Osteocyte (in vitro differentiated cells): Measurements from ENCODE around the gene KIR3DL3. TPM values are rescaled to one million over a fixed set of nuclear protein-coding genes. Genes with fewer than 3 reads are reported as not detected.

Source experiments
- DNase-seq: peaks from one replicate; pipeline ENCODE4 v3.0.0; 2021; ENCODE audit warnings: mixed read lengths; ENCODE audit not compliant: unreplicated experiment; ENCODE audit errors: extremely low spot score
- H3K27ac Mint-ChIP-seq: one replicate; pipeline ENCODE4 v1.8.0; 2021; ENCODE audit warnings: mild to moderate bottlenecking, mixed read lengths; ENCODE audit not compliant: unreplicated experiment
- H3K27me3 Mint-ChIP-seq: one replicate; pipeline ENCODE4 v1.8.0; 2021; ENCODE audit warnings: mixed read lengths; ENCODE audit not compliant: unreplicated experiment
- H3K36me3 Mint-ChIP-seq: one replicate; pipeline ENCODE4 v1.8.0; 2021; ENCODE audit warnings: mixed read lengths; ENCODE audit not compliant: unreplicated experiment
- H3K4me1 Mint-ChIP-seq: one replicate; pipeline ENCODE4 v1.8.0; 2021; ENCODE audit warnings: mixed read lengths; ENCODE audit not compliant: unreplicated experiment
- H3K4me3 Mint-ChIP-seq: one replicate; pipeline ENCODE4 v1.8.0; 2021; ENCODE audit warnings: mild to moderate bottlenecking, moderate library complexity, mixed read lengths; ENCODE audit not compliant: unreplicated experiment
- H3K9me3 Mint-ChIP-seq: one replicate; pipeline ENCODE4 v1.8.0; 2021; ENCODE audit warnings: mixed read lengths; ENCODE audit not compliant: unreplicated experiment
- CTCF ChIP-seq: fragments of 200-600 bp; sonication (generic); IDR thresholded peaks from 2 replicates; pipeline ENCODE4 v1.5.0; 2021; ENCODE audit warnings: antibody characterized with exemption, mild to moderate bottlenecking, moderate library complexity
- total RNA-seq: library from RNA; stranded (reverse); gene quantifications from 2 replicates; pipeline ENCODE4 v1.2.1, GENCODE V29; 2021

KIR3DL3 gene
- total RNA-seq, 1 donor from 2014 or later = not detected

- TF ChIP-seq CTCF = no peak
- H3K9me3 Mint-ChIP-seq = peaks cover 30% of the 10 kb centered on the region
- DNase-seq = no peak
- H3K27me3 Mint-ChIP-seq = no peaks in the 10 kb centered on the region
- H3K27ac Mint-ChIP-seq = no peak overlapping the region
- no peaks in the 10 kb centered on the region for H3K36me3 Mint-ChIP-seq
- no peaks in the 10 kb centered on the region for H3K4me1 Mint-ChIP-seq
- no peak overlapping the region for H3K4me3 Mint-ChIP-seq
Measured at GRCh38 chr19:54684527-54684926, 39.7 kb upstream of the KIR3DL3 start.

DNA sequence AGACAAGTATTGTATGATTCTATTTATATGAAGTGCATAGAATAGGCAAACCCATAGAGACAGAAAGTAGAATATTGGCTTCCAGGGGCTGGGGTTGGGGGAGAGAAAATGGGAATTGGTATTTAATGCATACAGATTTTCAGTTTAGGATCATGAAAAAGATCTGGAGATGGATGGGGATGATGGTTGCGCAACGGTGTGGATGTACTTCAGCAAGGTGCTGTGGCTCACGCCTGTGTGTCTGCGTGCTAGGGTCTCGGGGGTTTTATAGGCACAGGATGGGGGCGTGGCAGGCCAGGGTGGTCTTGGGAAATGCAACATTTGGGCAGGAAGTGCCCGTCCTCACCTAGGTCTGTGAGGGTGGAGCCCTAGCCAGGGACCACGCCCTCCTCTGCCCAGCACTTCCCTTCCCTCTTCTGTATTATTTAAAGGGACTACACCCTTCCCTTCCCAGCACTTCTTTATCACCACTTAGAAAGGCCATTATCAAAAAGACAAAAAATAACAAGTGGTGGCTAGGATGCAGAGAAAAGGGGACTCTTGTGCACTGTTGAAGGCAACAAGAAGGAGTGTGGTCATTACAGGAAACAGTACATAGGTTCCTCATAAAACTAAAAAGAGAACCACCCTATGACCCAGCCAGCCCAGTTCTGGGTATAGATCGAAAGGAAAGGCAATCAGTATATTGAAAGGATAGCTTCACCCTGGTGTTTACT, 32.5 kb upstream of the KIR3DL3 start:
- no peak for TF ChIP-seq CTCF
- no peak overlapping the region for H3K4me3 Mint-ChIP-seq
- H3K27ac Mint-ChIP-seq = no peak overlapping the region

DNA sequence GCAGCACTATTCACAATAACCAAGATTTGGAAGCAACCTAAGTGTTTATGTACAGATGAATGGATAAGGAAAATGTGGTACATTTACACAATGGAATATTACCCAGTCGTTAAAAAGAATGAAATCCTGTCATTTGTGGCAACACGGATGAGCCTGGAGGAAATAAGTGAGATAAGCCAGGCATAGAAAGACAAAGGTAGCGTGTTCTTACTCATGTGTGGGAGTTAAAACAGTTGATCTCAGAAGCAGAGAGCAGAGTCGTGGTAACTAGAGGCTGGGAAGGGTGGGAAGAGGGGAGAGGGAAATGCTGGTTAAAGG, 32.0 kb upstream of the KIR3DL3 start:
- no peaks in the 10 kb centered on the region for H3K4me1 Mint-ChIP-seq
- H3K4me3 Mint-ChIP-seq = no peak overlapping the region
- H3K9me3 Mint-ChIP-seq = peaks cover 33% of the 10 kb centered on the region
- no peaks in the 10 kb centered on the region for H3K36me3 Mint-ChIP-seq
- no peaks in the 10 kb centered on the region for H3K27me3 Mint-ChIP-seq
- TF ChIP-seq CTCF = no peak
- no peak for DNase-seq
- H3K27ac Mint-ChIP-seq = no peak overlapping the region

More for the DNA sequence above, 32.5 kb upstream of the KIR3DL3 start:
- no peaks in the 10 kb centered on the region for H3K27me3 Mint-ChIP-seq
- peaks cover 38% of the 10 kb centered on the region for H3K9me3 Mint-ChIP-seq
- no peaks in the 10 kb centered on the region for H3K36me3 Mint-ChIP-seq
- no peaks in the 10 kb centered on the region for H3K4me1 Mint-ChIP-seq
- DNase-seq = no peak

DNA sequence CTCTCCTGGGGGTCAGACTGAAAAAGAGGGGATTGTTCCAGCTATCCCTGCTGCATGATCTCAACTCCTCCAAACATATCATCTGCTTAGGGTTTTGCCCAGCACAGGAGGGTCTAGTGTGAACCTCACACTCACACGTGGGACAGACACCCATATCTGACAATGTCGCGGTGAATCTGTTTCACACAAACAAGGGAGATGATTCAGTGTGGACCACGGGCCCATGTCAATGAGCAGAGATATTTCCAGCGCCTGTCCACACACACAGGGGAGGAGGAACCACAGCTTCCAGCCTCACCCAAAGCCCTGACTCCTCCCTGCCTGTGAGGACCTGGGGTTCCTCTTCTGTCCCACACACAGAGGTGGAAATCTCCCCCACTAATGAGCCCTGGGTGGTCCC, 29.6 kb upstream of the KIR3DL3 start:
- no peak for DNase-seq
- Mint-ChIP-seq H3K36me3 (no peaks in the 10 kb centered on the region), H3K27ac (no peak overlapping the region), H3K4me3 (no peak overlapping the region), H3K9me3 (peaks cover 32% of the 10 kb centered on the region), H3K27me3 (no peaks in the 10 kb centered on the region), H3K4me1 (no peaks in the 10 kb centered on the region)
- TF ChIP-seq CTCF = no peak

GRCh38 chr19:54696117-54696548, 28.1 kb upstream of the KIR3DL3 start:
- Mint-ChIP-seq H3K9me3 (peaks cover 36% of the 10 kb centered on the region), H3K27ac (no peak overlapping the region), H3K4me3 (no peak overlapping the region), H3K4me1 (no peaks in the 10 kb centered on the region), H3K36me3 (no peaks in the 10 kb centered on the region), H3K27me3 (no peaks in the 10 kb centered on the region)
- TF ChIP-seq CTCF = no peak
- DNase-seq = no peak
